GM18520 (cell line): ENCODE measurements around the gene SCAMP1.
"Not testable (repeated sequence)": the region's sequence is repeated elsewhere in the genome, so short reads cannot be mapped to it uniquely, and the experiment has no call there.

Source experiments
- ATAC-seq: cut with Tn5 transposase; IDR thresholded peaks from one replicate; pipeline ENCODE4 v1.9.1; 2021; ENCODE audit not compliant: unreplicated experiment

SCAMP1 gene

DNA sequence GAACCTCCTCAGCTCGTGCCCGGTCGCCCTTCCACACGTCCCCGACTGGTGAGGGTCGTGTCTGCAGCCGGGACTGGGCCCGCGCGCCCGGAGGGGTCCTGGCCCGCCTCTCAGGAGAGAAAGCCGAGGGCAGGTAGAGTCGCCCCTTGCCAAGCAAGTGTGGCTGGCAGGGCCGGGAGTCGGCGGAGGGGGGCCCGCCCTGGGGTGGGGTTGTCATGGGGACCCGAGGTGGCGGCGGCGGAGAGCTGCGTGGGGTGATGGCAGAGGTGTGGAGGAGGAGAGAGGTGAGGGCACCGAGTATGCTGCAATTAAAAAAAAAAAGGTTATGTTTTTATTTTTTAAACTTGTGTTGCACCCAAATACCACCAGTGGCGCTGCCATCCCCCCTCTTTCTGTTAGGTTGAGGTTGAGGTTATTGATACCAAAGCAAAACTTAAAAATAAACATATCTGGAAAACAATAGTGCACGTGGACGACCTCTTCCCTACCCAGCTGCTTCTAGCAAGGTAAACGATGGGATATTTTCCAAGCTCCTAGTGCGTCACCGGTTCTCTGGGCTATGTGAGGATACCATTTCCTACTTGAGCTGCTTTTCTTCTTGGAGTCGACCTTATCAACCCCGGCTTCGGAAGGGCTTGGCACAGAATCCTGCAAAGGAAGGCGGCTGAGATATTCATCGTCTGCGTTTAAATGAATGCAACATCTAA, 660 bp downstream of the SCAMP1 start:
- ATAC-seq: no peak

DNA sequence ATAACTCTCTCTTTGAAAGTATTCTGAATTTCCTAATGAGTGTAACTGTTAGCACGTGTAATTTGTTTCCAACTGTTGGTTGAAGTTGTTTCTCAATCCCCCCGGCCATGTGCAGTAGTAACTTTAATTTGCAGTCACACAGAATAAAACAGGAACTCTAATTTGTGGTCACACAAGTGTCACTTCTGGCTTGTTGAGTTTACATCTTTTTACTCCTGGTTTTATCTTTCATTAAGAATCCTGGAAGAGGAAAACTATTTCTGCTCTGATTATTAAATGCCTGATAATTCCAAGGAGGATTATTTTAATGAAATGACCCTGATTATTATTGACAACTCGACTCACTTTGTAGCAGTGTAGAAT, 1.2 kb downstream of the SCAMP1 start:
- no peak for ATAC-seq

- ATAC-seq: no peak
Observed at GRCh38 chr5:78362220-78362619, 1.8 kb downstream of the SCAMP1 start.

DNA sequence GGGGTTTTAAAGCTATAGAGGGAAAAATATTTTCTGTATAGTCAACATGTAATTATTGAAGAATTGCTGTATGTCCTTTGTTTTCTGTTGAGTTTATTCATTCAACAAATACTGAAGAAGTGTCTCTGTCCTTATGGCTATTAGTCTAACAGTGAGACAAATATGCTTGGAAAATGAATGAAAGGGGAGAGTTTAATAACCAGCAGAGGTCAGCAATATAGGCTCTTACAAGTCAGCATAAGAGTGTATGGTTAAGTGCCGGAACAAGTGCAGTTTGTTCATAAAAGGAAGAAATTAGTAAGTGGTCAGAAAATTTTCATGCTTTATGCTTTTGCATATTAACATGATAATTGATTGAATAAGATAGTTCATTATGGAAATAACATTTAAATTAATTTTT, 3.6 kb downstream of the SCAMP1 start:
- ATAC-seq: no peak

GRCh38 chr5:78367318-78367991, 7.0 kb downstream of the SCAMP1 start:
- no peak for ATAC-seq

- no peak for ATAC-seq
Observed at GRCh38 chr5:78369680-78370079, 9.3 kb downstream of the SCAMP1 start.

GRCh38 chr5:78373231-78373630, 12.8 kb downstream of the SCAMP1 start:
- ATAC-seq: no peak

GRCh38 chr5:78376315-78376714, 15.9 kb downstream of the SCAMP1 start:
- ATAC-seq: no peak

DNA sequence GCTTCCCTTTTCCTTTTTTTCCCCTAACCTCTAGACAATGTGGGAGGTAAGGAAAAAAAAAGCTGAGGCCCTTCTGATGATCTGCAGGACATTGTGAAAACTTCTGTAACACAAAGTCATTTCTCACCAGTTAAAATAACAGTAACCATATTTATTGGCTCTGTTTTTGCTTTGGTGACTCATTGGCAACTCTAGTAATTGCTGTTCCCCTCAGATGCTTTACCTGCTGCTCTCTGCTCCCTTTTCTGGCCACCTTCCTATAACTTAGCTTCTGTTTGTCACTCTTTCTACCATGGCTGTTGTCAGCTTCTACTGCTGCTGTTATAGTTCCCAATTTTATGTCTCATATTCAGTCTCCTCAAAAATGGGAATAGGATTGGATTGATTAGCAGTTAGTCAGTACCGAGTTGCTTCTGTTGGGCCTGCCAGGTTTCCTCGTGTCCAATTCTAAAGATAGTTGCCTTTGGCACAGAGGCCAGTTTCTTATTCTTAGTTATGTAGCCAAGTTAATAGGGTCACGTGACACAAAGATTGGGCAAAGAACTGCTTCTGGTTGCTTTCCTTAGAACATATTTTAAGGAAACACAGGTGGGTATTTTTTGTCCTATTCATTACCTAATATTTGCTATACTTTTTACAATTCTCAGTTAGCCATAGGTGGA, 16.8 kb downstream of the SCAMP1 start:
- no peak for ATAC-seq

DNA sequence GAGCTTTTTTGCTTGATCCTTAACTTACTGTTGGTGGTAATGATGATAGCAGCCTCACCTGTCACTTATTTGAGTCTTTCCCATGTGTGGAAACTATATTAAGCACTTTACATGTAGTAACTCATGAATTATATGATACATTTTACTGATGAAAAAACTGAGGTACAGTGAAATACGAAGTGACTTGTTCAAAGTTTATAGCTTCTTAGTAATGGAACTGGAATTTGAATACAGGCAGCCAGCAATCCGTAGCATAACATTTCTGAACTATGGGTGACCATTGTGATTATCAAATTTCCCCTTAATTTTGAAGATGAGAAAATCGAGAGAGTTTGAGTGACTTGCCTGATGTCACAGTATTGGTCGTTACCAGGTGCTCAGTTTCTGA, 17.3 kb downstream of the SCAMP1 start:
- no peak for ATAC-seq

- ATAC-seq: no peak
Observed at GRCh38 chr5:78387468-78388153, 27.2 kb downstream of the SCAMP1 start.

- ATAC-seq: not testable (repeated sequence)
Observed at GRCh38 chr5:78391357-78391756, 30.9 kb downstream of the SCAMP1 start.

DNA sequence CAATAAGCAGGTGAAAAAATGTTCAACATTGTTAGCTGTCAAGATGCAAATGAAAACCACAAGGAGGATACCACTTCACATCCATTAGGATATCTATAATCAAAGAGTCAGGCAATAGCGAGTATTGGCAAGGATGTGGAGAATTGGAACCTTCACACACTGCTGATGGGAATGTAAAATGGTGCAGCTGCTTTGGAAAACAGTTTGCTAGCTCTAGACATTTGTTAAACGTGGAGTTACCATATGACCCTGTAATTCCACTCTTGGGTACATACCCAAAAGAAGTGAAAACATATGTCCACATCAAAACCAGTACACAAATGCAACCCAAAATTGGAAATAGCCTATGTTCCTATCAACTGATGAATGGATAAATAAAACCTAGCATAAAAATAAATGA, 37.4 kb downstream of the SCAMP1 start:
- ATAC-seq: no peak

- ATAC-seq: no peak
Observed at GRCh38 chr5:78399116-78399515, 38.7 kb downstream of the SCAMP1 start.

GRCh38 chr5:78404682-78405293, 44.4 kb downstream of the SCAMP1 start:
- no peak for ATAC-seq

DNA sequence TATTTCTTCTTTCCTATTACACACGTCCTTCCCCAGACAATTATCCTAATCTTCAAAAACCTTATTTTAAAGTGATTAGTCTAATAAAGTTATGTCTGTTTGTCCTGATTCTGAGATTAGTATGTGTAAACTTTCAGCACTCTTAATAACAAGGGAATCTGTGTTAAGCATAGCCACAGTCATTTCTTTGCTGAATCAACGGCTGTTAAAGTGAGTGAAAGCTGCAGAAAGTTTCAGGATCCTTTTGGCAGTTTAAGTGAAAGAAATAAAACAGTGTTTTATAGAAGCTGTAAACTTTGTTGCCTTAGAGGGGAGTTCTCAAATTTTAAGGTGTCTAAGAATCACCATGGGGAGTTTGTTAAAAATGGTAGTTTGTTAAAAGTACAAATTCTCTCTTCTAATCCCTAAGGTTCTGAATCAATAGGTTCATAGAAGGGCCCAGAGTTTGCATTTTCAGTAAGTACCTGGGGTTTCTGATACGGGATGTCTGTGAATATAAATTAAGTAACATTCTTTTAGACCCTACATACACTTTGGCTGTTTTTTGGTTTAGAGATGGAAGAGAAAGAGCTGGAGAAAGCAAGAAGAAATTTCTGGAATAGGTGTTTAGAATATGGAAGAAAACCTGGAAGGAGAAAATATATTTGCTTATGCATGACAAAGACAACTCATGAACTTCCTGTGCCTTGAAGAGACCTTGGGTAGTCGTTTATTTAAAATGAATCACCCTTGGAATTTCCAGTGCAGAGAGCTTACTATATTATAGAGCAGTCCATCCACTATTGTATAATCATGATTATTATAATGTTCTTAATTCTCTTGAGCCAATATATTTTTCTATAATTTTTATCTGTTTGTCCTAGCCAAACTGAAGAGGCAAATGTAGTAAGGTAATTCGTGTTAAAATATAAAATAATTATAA, 45.7 kb downstream of the SCAMP1 start:
- no peak for ATAC-seq

GRCh38 chr5:78407458-78407857, 47.0 kb downstream of the SCAMP1 start:
- ATAC-seq: no peak

DNA sequence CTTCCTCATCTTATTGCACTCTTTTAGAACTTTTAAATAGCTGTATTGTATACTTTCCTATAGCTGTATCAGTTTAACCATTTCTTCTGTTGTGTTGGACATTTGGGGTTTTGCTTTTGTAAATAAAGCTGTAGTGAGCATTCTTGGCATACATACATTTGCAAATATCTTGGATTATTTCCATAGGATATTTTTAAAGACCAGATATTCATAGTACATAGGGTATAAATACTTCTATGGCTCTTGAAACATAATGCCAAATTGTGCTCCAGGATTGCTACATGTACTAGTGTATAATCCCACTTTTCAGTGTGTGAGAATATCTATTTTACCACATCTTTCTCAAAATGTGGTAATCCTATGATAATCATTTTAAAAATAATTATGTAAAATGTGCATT, 51.2 kb downstream of the SCAMP1 start:
- ATAC-seq: no peak

- no peak for ATAC-seq
Observed at GRCh38 chr5:78416677-78417425, 56.4 kb downstream of the SCAMP1 start.

DNA sequence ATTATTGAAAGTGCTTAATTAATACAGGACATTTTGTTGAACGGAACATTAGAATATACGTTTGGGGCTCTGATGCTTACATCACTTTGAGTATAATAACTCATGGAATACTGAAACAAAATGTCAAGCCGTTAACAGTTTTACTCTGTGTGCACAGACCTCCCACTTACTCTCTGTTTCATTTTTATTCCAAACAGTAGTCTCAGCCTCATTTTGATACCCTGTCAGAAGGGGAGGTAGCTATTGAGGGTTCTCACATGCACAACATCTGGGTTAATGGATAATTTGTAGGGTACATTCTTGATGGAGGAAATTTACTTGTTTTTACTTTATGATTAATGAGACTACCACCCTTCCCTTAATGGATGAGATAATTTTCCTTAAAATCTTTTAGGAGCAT, 59.0 kb downstream of the SCAMP1 start:
- ATAC-seq: no peak
